ENCODE data around the gene HOXA6. TPM values are rescaled to one million over a fixed set of nuclear protein-coding genes. Genes with fewer than 3 reads are reported as not detected.

HOXA6 gene
- polyA plus RNA-seq (not detected in 2 replicates), polyA minus RNA-seq (not detected in 2 replicates)

GRCh38 chr7:27147199-27148030 lies at the start of gene HOXA6:
Gene HOXA6 (minus strand): TSS chr7:27147774. CDS start chr7:27147749, 25 bp downstream.
- Histone ChIP-seq H3K4me2 (ENCODE audit: low read length) (no peak within 1 kb of the TSS), H2AFZ (ENCODE audit: low read depth, low read length) (no peak within 1 kb of the TSS), H4K20me1 (ENCODE audit: insufficient read depth) (no peaks in the 10 kb centered on the region)

DNA sequence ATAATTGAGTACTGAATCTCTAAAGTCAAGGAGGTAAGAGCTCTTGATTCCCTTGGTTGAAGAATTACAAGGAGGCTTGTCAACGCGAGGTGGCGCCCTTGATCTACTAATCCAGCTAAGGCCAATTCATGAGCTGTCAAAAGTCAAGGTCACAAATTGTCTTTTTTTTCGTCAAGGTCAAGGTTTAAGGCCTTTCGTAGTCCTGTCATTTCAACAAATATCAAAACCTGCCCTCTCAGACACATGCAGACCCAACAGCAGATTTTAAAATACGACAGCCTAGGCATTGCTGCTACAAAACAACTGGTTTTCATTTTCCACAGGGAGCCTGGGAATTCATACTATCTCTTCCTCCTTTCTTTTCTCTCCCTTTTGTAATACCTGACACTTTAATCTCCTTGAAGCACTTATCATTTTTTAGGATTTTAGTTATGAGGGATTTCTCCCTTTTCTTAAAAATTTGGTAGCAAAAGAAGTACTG lies 48.8 kb upstream of the HOXA6 start:
- Histone ChIP-seq H3K4me2 (ENCODE audit: low read length) (no peak overlapping the region), H3K9ac (ENCODE audit: low read length) (no peak overlapping the region), H4K20me1 (ENCODE audit: insufficient read depth) (no peaks in the 10 kb centered on the region), H3K9me3 (ENCODE audit: low read length) (no peaks in the 10 kb centered on the region), H3K4me3 (ENCODE audit: low read length) (no peak overlapping the region), H3K27ac (ENCODE audit: low read length) (no peak overlapping the region), H3K27me3 (ENCODE audit: insufficient read depth, low read depth, low read length) (peaks cover 93% of the 10 kb centered on the region), H3K9me2 (ENCODE audit: insufficient read depth, low read length) (no peaks in the 10 kb centered on the region), H2AFZ (ENCODE audit: low read depth, low read length) (no peak overlapping the region), H3K36me3 (ENCODE audit: insufficient read depth, low read length) (no peaks in the 10 kb centered on the region), H3F3A (ENCODE audit: insufficient read depth, low read length, poor library complexity, severe bottlenecking) (no peaks in the 10 kb centered on the region), H3K79me2 (replicated peaks; ENCODE audit: insufficient read depth, low read length) (no peaks in the 10 kb centered on the region)
- TF ChIP-seq SMC3 (conservative IDR thresholded peaks at IDR 0.05; ENCODE audit: poor library complexity): peak; percentile 96
- TF ChIP-seq, protein P1, sequence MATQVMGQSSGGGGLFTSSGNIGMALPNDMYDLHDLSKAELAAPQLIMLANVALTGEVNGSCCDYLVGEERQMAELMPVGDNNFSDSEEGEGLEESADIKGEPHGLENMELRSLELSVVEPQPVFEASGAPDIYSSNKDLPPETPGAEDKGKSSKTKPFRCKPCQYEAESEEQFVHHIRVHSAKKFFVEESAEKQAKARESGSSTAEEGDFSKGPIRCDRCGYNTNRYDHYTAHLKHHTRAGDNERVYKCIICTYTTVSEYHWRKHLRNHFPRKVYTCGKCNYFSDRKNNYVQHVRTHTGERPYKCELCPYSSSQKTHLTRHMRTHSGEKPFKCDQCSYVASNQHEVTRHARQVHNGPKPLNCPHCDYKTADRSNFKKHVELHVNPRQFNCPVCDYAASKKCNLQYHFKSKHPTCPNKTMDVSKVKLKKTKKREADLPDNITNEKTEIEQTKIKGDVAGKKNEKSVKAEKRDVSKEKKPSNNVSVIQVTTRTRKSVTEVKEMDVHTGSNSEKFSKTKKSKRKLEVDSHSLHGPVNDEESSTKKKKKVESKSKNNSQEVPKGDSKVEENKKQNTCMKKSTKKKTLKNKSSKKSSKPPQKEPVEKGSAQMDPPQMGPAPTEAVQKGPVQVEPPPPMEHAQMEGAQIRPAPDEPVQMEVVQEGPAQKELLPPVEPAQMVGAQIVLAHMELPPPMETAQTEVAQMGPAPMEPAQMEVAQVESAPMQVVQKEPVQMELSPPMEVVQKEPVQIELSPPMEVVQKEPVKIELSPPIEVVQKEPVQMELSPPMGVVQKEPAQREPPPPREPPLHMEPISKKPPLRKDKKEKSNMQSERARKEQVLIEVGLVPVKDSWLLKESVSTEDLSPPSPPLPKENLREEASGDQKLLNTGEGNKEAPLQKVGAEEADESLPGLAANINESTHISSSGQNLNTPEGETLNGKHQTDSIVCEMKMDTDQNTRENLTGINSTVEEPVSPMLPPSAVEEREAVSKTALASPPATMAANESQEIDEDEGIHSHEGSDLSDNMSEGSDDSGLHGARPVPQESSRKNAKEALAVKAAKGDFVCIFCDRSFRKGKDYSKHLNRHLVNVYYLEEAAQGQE (IDR thresholded peaks at IDR 0.05; ENCODE audit: borderline replicate concordance): no peak
- TF ChIP-seq, protein P2, sequence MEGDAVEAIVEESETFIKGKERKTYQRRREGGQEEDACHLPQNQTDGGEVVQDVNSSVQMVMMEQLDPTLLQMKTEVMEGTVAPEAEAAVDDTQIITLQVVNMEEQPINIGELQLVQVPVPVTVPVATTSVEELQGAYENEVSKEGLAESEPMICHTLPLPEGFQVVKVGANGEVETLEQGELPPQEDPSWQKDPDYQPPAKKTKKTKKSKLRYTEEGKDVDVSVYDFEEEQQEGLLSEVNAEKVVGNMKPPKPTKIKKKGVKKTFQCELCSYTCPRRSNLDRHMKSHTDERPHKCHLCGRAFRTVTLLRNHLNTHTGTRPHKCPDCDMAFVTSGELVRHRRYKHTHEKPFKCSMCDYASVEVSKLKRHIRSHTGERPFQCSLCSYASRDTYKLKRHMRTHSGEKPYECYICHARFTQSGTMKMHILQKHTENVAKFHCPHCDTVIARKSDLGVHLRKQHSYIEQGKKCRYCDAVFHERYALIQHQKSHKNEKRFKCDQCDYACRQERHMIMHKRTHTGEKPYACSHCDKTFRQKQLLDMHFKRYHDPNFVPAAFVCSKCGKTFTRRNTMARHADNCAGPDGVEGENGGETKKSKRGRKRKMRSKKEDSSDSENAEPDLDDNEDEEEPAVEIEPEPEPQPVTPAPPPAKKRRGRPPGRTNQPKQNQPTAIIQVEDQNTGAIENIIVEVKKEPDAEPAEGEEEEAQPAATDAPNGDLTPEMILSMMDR (IDR thresholded peaks at IDR 0.05; ENCODE audit: poor library complexity, severe bottlenecking): peak; percentile 94
- TF ChIP-seq RAD21 (conservative IDR thresholded peaks at IDR 0.05): peak; percentile 94

More at GRCh38 chr7:27147199-27148030, at the start of gene HOXA6:
- no peak for TF ChIP-seq POLR2AphosphoS5 (IDR thresholded peaks at IDR 0.05)
- TF ChIP-seq MXI1 (conservative IDR thresholded peaks at IDR 0.05; ENCODE audit: poor library complexity, severe bottlenecking): no peak
- TF ChIP-seq SMC3 (conservative IDR thresholded peaks at IDR 0.05; ENCODE audit: poor library complexity): no peak
- no peak for TF ChIP-seq TAF1 (IDR thresholded peaks at IDR 0.05; ENCODE audit: low read depth)
- TF ChIP-seq RAD21 (conservative IDR thresholded peaks at IDR 0.05): no peak
- TF ChIP-seq EP300 (conservative IDR thresholded peaks at IDR 0.05; ENCODE audit: poor library complexity, severe bottlenecking): no peak
- no peak for TF ChIP-seq EZH2 (IDR thresholded peaks at IDR 0.05; ENCODE audit: borderline replicate concordance, insufficient read depth, low read length, poor library complexity, severe bottlenecking)
- TF ChIP-seq, protein P2 (IDR thresholded peaks at IDR 0.05; ENCODE audit: poor library complexity, severe bottlenecking): no peak
- TF ChIP-seq, protein P1 (IDR thresholded peaks at IDR 0.05; ENCODE audit: borderline replicate concordance): no peak
- Histone ChIP-seq H3K79me2 (replicated peaks; ENCODE audit: insufficient read depth, low read length) (no peaks in the 10 kb centered on the region), H3K36me3 (ENCODE audit: insufficient read depth, low read length) (no peaks in the 10 kb centered on the region), H3K9me2 (ENCODE audit: insufficient read depth, low read length) (no peaks in the 10 kb centered on the region), H3F3A (ENCODE audit: insufficient read depth, low read length, poor library complexity, severe bottlenecking) (no peaks in the 10 kb centered on the region), H3K27me3 (ENCODE audit: insufficient read depth, low read depth, low read length) (peaks cover 100% of the 10 kb centered on the region), H3K9ac (ENCODE audit: low read length) (no peak within 1 kb of the TSS), H3K9me3 (ENCODE audit: low read length) (peaks cover 44% of the 10 kb centered on the region), H3K27ac (ENCODE audit: low read length) (no peak within 1 kb of the TSS), H3K4me3 (ENCODE audit: low read length) (no peak within 1 kb of the TSS)

All from neural cell (in vitro differentiated cells).